SW 1271 (cell line): ENCODE results near the gene DCLK1.
"Not testable (repeated sequence)": the region's sequence is repeated elsewhere in the genome, so short reads cannot be mapped to it uniquely, and the experiment has no call there.

Experiments used
- DNase-seq, 2 experiments: peaks; one replicate each; lab custom pipeline; 2025; lab: John Stamatoyannopoulos, UW

DCLK1 gene

GRCh38 chr13:36130552-36131221, 495 bp downstream of the DCLK1 start:
- DNase-seq: no peak

- no peak for DNase-seq
These were observed 1.0 kb downstream of the DCLK1 start for GRCh38 chr13:36130193-36130551.

GRCh38 chr13:36129539-36129938, 1.6 kb downstream of the DCLK1 start:
- DNase-seq: no peak

- no peak for DNase-seq
These were observed 4.7 kb downstream of the DCLK1 start for GRCh38 chr13:36126491-36126890.

GRCh38 chr13:36125841-36126240, 5.3 kb downstream of the DCLK1 start:
- DNase-seq: no peak

GRCh38 chr13:36124236-36124822, 6.9 kb downstream of the DCLK1 start:
- DNase-seq: no peak

GRCh38 chr13:36115306-36115705, 15.9 kb downstream of the DCLK1 start:
- no peak for DNase-seq

GRCh38 chr13:36114233-36114632, 16.9 kb downstream of the DCLK1 start:
- DNase-seq: no peak

- no peak for DNase-seq
These were observed 22.2 kb downstream of the DCLK1 start for GRCh38 chr13:36108954-36109353.

GRCh38 chr13:36108342-36108741, 22.8 kb downstream of the DCLK1 start:
- no peak for DNase-seq

GRCh38 chr13:36107521-36107920, 23.7 kb downstream of the DCLK1 start:
- no peak for DNase-seq

GRCh38 chr13:36105726-36106125, 25.5 kb downstream of the DCLK1 start:
- no peak for DNase-seq

- DNase-seq: no peak
These were observed 28.5 kb downstream of the DCLK1 start for GRCh38 chr13:36102721-36103120.

GRCh38 chr13:36101907-36102306, 29.3 kb downstream of the DCLK1 start:
- DNase-seq: not testable (repeated sequence)

GRCh38 chr13:36101157-36101556, 30.0 kb downstream of the DCLK1 start:
- no peak for DNase-seq

- no peak for DNase-seq
These were observed 33.1 kb downstream of the DCLK1 start for GRCh38 chr13:36098080-36098479.

- DNase-seq: no peak
These were observed 34.4 kb downstream of the DCLK1 start for GRCh38 chr13:36096461-36097416.

GRCh38 chr13:36094478-36094877, 36.7 kb downstream of the DCLK1 start:
- DNase-seq: no peak

GRCh38 chr13:36090592-36090991, 40.6 kb downstream of the DCLK1 start:
- no peak for DNase-seq

- no peak for DNase-seq
These were observed 42.0 kb downstream of the DCLK1 start for GRCh38 chr13:36089130-36089647.

GRCh38 chr13:36088463-36088862, 42.7 kb downstream of the DCLK1 start:
- DNase-seq: no peak

- DNase-seq: no peak
These were observed 43.2 kb downstream of the DCLK1 start for GRCh38 chr13:36088001-36088400.

GRCh38 chr13:36086117-36086516, 45.1 kb downstream of the DCLK1 start:
- DNase-seq: no peak
